Calu3 (cell line): ENCODE results near the gene DCAF4. TPM values are rescaled to one million over a fixed set of nuclear protein-coding genes. Genes with fewer than 3 reads are reported as not detected.

Source experiments
- BruUV-seq: library from RNA; stranded (reverse); fragments of 400-500 nt; replicated peaks from 2 replicates; lab custom pipeline; 2021; lab: Mats Ljungman, UMichigan
- CTCF ChIA-PET: fragments of 300-600 bp; sonication (Branson Sonifier 250); formaldehyde crosslinking; loops from one replicate; lab custom pipeline; 2022; ENCODE audit warnings: antibody characterized with exemption; lab: Charles Lee
- DNase-seq: peaks from one replicate; pipeline ENCODE4 v3.0.0; 2022
- H3K27ac Mint-ChIP-seq: one replicate; pipeline ENCODE4 v1.8.0; 2022; ENCODE audit warnings: mixed read lengths; ENCODE audit not compliant: unreplicated experiment
- H3K27me3 Mint-ChIP-seq: one replicate; pipeline ENCODE4 v1.8.0; 2022; ENCODE audit warnings: mixed read lengths; ENCODE audit not compliant: unreplicated experiment
- H3K36me3 Mint-ChIP-seq: one replicate; pipeline ENCODE4 v1.8.0; 2022; ENCODE audit warnings: mild to moderate bottlenecking, moderate library complexity, mixed read lengths; ENCODE audit not compliant: insufficient read depth, unreplicated experiment
- H3K4me1 Mint-ChIP-seq: one replicate; pipeline ENCODE4 v1.8.0; 2022; ENCODE audit warnings: mild to moderate bottlenecking, low read depth, mixed read lengths; ENCODE audit not compliant: unreplicated experiment
- H3K4me3 Mint-ChIP-seq: one replicate; pipeline ENCODE4 v1.8.0; 2022; ENCODE audit warnings: mild to moderate bottlenecking, low read depth, moderate library complexity, mixed read lengths; ENCODE audit not compliant: unreplicated experiment
- H3K9me3 Mint-ChIP-seq: one replicate; pipeline ENCODE4 v1.8.0; 2022; ENCODE audit warnings: low read depth, mixed read lengths; ENCODE audit not compliant: unreplicated experiment
- intact Hi-C: fragments of 100-400 bp; cut with micrococcal nuclease; formaldehyde crosslinking; loops from one replicate; pipeline ENCODE4 v1.10.0; 2022; ENCODE audit not compliant: unreplicated experiment
- total RNA-seq: library from RNA; stranded (reverse); gene quantifications from 2 replicates; pipeline ENCODE4 v1.2.3, GENCODE V29; 2022
- TF ChIP-seq, protein P1 (sequence below): fragments of 200-600 bp; IDR thresholded peaks from one replicate; pipeline ENCODE4 v1.8.0; 2022; ENCODE audit warnings: antibody characterized with exemption; ENCODE audit not compliant: unreplicated experiment

DCAF4 gene
- total RNA-seq, 1 experiment from 2014 or later, result 20.8 TPM

DNA sequence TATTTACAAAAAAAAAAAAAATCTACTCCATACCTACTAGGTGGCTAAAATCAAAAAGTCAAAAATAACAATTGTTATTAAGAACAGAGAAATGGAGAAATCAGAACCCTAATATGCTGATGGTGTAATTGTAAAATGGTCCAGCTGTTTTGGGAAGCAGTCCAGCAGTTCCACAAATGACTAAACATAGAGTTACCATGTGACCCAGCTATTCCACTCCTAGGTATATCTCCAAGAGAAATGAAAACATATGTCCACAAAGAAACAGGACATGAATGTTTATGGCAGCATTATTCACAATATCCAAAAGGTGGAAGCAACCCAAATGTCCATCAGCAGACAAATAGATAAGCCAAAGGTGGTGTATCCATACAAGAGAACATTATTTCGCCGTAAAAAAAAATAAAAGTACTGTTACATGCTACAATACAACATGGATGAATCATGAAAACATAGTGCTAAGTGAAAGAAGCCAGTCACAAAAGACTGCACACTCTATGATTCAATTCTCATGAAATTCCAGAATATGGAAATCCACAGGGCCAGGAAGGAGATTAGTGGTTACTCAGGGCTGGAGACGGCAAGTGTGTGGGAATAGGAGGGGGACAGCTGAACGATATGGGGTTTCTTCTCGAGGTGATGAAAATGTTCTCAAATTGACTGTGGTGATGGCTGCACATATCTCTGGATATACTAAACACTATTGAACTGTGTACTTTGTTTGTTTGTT lies 23.3 kb upstream of the DCAF4 start:
- Mint-ChIP-seq H3K4me1 (peaks cover 27% of the 10 kb centered on the region), H3K27ac (peak overlapping the region; percentile 26), H3K9me3 (no peaks in the 10 kb centered on the region), H3K27me3 (no peaks in the 10 kb centered on the region), H3K4me3 (no peak overlapping the region), H3K36me3 (no peaks in the 10 kb centered on the region)
- CTCF ChIA-PET, result interaction anchor here (0.6 to 2.4 kb wide), 5 partner anchors 9 to 389 kb away, joined by 3 to 13 read pairs (median 7); no protein-coding TSS in a partner anchor
- TF ChIP-seq, protein P1, sequence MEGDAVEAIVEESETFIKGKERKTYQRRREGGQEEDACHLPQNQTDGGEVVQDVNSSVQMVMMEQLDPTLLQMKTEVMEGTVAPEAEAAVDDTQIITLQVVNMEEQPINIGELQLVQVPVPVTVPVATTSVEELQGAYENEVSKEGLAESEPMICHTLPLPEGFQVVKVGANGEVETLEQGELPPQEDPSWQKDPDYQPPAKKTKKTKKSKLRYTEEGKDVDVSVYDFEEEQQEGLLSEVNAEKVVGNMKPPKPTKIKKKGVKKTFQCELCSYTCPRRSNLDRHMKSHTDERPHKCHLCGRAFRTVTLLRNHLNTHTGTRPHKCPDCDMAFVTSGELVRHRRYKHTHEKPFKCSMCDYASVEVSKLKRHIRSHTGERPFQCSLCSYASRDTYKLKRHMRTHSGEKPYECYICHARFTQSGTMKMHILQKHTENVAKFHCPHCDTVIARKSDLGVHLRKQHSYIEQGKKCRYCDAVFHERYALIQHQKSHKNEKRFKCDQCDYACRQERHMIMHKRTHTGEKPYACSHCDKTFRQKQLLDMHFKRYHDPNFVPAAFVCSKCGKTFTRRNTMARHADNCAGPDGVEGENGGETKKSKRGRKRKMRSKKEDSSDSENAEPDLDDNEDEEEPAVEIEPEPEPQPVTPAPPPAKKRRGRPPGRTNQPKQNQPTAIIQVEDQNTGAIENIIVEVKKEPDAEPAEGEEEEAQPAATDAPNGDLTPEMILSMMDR, result no peak
- no peak for DNase-seq
- no TSS peak for BruUV-seq
- intact Hi-C loops, result no loop called here

DNA sequence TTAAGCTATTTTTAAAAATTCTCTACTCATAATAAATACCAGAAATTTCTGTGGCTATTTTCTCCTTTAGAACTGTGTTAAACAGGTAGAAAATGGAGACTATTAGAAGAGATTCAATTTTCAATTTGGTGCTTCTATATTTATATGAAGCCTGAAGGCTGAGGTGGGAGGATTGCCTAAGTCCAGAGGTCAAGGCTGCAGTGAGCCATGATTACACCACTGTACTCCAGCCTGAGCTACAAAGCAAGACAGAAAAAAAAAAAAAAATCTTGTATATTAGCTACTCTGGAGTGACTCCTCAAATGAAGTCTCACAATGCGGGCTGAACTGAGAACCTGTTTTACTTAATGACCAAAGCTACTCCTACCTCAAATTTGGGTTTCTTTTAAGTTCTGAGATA lies 22.5 kb upstream of the DCAF4 start:
- CTCF ChIA-PET, result interaction anchor here (0.6 to 2.4 kb wide), 5 partner anchors 10 to 390 kb away, joined by 3 to 13 read pairs (median 7); no protein-coding TSS in a partner anchor
- TF ChIP-seq, protein P1, result no peak
- H3K4me3 Mint-ChIP-seq, result no peak overlapping the region
- H3K4me1 Mint-ChIP-seq, result peaks cover 32% of the 10 kb centered on the region
- no peak for DNase-seq
- H3K36me3 Mint-ChIP-seq, result no peaks in the 10 kb centered on the region
- intact Hi-C loops, result no loop called here
- H3K9me3 Mint-ChIP-seq, result no peaks in the 10 kb centered on the region
- H3K27me3 Mint-ChIP-seq, result no peaks in the 10 kb centered on the region
- no peak overlapping the region for H3K27ac Mint-ChIP-seq
- no TSS peak for BruUV-seq

DNA sequence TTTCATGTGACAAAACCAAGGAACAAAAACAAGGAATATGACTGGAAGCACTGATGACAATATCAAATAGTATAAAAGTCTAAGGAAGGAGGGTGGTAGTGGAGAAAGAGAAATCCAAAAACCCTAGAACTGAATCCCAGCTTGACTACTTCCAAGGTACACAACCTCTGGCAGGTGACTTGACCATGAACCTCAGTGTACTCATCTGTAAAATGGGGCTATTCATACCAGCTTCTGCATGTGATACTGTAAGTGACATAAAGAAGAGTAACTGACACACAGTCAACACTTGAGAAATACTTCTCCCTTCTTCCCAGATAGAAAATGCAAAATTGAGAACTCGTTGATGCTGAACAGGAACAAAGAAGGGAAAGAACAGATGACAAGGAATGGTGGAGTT lies 22.0 kb upstream of the DCAF4 start:
- no TSS peak for BruUV-seq
- CTCF ChIA-PET, result interaction anchor here (1.3 to 2.4 kb wide), 4 partner anchors 380 to 390 kb away, joined by 3 to 13 read pairs (median 7); no protein-coding TSS in a partner anchor
- no peaks in the 10 kb centered on the region for H3K36me3 Mint-ChIP-seq
- no peaks in the 10 kb centered on the region for H3K27me3 Mint-ChIP-seq
- no peak overlapping the region for H3K27ac Mint-ChIP-seq
- no peak for DNase-seq
- TF ChIP-seq, protein P1, result no peak
- no peak overlapping the region for H3K4me3 Mint-ChIP-seq
- no peaks in the 10 kb centered on the region for H3K9me3 Mint-ChIP-seq
- intact Hi-C loops, result no loop called here
- peaks cover 32% of the 10 kb centered on the region for H3K4me1 Mint-ChIP-seq

DNA sequence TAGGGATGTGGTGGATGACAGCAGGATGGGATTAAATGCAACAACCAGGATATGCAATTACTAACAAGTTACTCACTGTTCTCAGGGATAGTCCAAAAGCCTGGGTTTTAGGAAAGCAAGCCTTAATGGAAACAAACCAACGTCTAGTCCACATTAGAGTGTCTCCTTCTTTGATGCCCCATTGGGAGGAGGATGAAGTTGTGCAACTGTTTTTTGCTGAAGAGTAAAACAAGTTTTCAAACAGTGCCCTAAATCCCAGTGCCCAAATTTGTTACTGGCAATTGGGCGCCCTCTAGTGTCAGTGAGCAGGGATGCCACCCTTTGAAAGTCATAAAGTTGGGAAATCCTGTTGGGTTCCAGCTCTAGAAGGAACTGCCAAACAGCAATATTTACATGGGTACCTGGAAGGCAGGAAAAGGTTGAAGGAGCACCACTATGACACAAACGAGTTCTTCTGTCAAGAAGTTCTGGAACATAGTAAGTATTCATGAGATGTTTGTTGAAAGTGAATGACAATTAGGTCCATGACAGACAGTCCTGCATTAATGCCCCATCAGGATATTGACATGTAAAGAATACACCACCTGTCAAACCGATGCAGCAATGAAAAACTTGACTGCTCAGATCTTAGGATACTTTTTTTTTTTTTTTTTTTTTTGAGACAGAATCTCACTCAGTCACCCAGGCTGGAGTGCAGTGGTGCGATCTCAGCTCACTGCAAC lies 21.3 kb upstream of the DCAF4 start:
- no peaks in the 10 kb centered on the region for H3K36me3 Mint-ChIP-seq
- TF ChIP-seq, protein P1, result peak; percentile 60
- H3K27me3 Mint-ChIP-seq, result no peaks in the 10 kb centered on the region
- H3K4me3 Mint-ChIP-seq, result no peak overlapping the region
- CTCF ChIA-PET, result interaction anchor here (0.7 to 2.4 kb wide), 10 partner anchors 10 to 391 kb away, joined by 3 to 17 read pairs (median 4); partner anchors contain the start of gene DPF3
- H3K4me1 Mint-ChIP-seq, result peaks cover 32% of the 10 kb centered on the region
- BruUV-seq, result no TSS peak
- intact Hi-C loops, result loop anchor here (1.0 kb wide), 2 partner anchors 169 to 388 kb away; no protein-coding TSS in a partner anchor
- H3K27ac Mint-ChIP-seq, result no peak overlapping the region
- peak; percentile 63 for DNase-seq
- no peaks in the 10 kb centered on the region for H3K9me3 Mint-ChIP-seq
